Measurements from ENCODE around the gene ARHGAP26. TPM values are rescaled to one million over a fixed set of nuclear protein-coding genes. Genes with fewer than 3 reads are reported as not detected.

ARHGAP26 gene
- total and polyA plus RNA-seq, 4 donors = 1.8 to 16.7 (median 4.1) TPM

DNA sequence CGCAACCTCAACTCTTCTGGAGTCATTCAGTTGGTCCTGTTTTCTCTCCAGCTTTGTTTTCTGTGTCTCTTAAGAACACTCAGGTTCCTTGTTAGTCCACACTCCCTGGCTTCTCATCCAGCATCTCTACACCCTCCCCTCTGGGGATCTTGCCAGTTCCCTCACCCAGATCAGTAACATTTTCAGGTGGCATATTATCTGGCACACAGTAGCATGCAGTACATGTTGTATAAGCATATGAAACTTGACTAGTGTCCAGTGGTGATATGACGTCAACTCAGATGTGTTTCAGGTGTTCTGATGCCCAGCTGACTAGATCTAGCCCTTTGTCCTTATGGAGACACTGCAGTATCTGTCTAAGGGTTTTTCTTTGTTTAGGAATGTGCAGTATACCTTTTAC, 184.3 kb downstream of the ARHGAP26 start:
- WGBS = 96% methylated on average over 2 of the region's 2 CpGs
- no peak overlapping the region for H3K9ac ChIP-seq (ENCODE audit: low read depth in 1 of 2, low read length in 2 of 2)
- DNase-seq (ENCODE audit: low spot score) = no peak
- peaks cover 0 to 2% (median 0%) of the 10 kb centered on the region in 4 donors for H3K36me3 ChIP-seq (ENCODE audit: control insufficient read depth in 4 of 4, insufficient read depth in 3 of 4, low read depth in 1 of 4, low read length in 3 of 4)
- H3K4me1 ChIP-seq (ENCODE audit: control insufficient read depth in 4 of 4, insufficient read depth in 4 of 4, low read length in 3 of 4) = no peaks in the 10 kb centered on the region
- no peaks in the 10 kb centered on the region for H3K27me3 ChIP-seq (ENCODE audit: control insufficient read depth in 4 of 4, insufficient read depth in 4 of 4, low read length in 3 of 4)
- no peaks in the 10 kb centered on the region for H3K9me3 ChIP-seq (ENCODE audit: control insufficient read depth in 4 of 4, low read length in 3 of 4)
- no peak overlapping the region for H3K4me3 ChIP-seq (ENCODE audit: low read depth in 1 of 3, low read length in 3 of 3)
- H3K27ac ChIP-seq (ENCODE audit: low read depth in 1 of 2, low read length in 2 of 2) = no peak overlapping the region
- TF ChIP-seq HNF4G (IDR thresholded peaks at IDR 0.05) (no peak), EGR1 (IDR thresholded peaks at IDR 0.05; ENCODE audit: low read depth in 2 of 2) (no peak), FOXA2 (IDR thresholded peaks at IDR 0.05) (no peak), TAF1 (conservative IDR thresholded peaks at IDR 0.05) (no peak), RXRA (IDR thresholded peaks at IDR 0.05) (no peak), SP1 (IDR thresholded peaks at IDR 0.05) (no peak), NR2F2 (IDR thresholded peaks at IDR 0.05) (no peak), FOXA1 (IDR thresholded peaks at IDR 0.05) (no peak), JUND (IDR thresholded peaks at IDR 0.05) (no peak), RAD21 (IDR thresholded peaks at IDR 0.05) (no peak), HNF4A (conservative IDR thresholded peaks at IDR 0.05) (no peak), GABPA (IDR thresholded peaks at IDR 0.05 in 1 of 2, conservative IDR thresholded peaks at IDR 0.05 in 1 of 2) (no peak), YY1 (IDR thresholded peaks at IDR 0.05) (no peak)
- TF ChIP-seq, protein P1, sequence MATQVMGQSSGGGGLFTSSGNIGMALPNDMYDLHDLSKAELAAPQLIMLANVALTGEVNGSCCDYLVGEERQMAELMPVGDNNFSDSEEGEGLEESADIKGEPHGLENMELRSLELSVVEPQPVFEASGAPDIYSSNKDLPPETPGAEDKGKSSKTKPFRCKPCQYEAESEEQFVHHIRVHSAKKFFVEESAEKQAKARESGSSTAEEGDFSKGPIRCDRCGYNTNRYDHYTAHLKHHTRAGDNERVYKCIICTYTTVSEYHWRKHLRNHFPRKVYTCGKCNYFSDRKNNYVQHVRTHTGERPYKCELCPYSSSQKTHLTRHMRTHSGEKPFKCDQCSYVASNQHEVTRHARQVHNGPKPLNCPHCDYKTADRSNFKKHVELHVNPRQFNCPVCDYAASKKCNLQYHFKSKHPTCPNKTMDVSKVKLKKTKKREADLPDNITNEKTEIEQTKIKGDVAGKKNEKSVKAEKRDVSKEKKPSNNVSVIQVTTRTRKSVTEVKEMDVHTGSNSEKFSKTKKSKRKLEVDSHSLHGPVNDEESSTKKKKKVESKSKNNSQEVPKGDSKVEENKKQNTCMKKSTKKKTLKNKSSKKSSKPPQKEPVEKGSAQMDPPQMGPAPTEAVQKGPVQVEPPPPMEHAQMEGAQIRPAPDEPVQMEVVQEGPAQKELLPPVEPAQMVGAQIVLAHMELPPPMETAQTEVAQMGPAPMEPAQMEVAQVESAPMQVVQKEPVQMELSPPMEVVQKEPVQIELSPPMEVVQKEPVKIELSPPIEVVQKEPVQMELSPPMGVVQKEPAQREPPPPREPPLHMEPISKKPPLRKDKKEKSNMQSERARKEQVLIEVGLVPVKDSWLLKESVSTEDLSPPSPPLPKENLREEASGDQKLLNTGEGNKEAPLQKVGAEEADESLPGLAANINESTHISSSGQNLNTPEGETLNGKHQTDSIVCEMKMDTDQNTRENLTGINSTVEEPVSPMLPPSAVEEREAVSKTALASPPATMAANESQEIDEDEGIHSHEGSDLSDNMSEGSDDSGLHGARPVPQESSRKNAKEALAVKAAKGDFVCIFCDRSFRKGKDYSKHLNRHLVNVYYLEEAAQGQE (IDR thresholded peaks at IDR 0.05) = no peak
- TF ChIP-seq, protein P2, sequence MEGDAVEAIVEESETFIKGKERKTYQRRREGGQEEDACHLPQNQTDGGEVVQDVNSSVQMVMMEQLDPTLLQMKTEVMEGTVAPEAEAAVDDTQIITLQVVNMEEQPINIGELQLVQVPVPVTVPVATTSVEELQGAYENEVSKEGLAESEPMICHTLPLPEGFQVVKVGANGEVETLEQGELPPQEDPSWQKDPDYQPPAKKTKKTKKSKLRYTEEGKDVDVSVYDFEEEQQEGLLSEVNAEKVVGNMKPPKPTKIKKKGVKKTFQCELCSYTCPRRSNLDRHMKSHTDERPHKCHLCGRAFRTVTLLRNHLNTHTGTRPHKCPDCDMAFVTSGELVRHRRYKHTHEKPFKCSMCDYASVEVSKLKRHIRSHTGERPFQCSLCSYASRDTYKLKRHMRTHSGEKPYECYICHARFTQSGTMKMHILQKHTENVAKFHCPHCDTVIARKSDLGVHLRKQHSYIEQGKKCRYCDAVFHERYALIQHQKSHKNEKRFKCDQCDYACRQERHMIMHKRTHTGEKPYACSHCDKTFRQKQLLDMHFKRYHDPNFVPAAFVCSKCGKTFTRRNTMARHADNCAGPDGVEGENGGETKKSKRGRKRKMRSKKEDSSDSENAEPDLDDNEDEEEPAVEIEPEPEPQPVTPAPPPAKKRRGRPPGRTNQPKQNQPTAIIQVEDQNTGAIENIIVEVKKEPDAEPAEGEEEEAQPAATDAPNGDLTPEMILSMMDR (IDR thresholded peaks at IDR 0.05; ENCODE audit: low read depth, low read length, missing input control) = no peak
- TF ChIP-seq, protein P3, sequence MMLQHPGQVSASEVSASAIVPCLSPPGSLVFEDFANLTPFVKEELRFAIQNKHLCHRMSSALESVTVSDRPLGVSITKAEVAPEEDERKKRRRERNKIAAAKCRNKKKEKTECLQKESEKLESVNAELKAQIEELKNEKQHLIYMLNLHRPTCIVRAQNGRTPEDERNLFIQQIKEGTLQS (IDR thresholded peaks at IDR 0.05) = no peak
- TF ChIP-seq, protein P4, sequence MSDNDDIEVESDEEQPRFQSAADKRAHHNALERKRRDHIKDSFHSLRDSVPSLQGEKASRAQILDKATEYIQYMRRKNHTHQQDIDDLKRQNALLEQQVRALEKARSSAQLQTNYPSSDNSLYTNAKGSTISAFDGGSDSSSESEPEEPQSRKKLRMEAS (IDR thresholded peaks at IDR 0.05) = no peak

DNA sequence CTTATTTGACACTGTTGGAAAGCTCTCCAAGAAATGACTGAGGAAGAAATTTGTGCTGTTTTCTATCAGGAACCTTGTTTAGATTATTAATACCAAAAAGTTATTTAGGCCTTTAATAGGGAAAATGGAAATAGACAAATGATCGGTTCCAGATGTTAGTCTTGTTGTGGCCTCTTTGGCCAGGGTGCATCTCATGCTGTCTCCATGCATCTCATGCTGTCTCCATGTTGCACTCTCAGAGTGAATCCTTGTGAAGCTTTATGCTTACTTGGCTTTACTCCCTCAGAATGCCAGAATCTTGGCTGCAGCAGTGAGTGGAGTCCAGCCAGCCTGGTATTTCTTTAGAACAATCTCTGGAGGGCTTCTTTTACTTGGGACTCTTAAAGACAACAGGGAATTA, 185.5 kb downstream of the ARHGAP26 start:
- Histone ChIP-seq H3K4me3 (ENCODE audit: low read depth in 1 of 3, low read length in 3 of 3) (no peak overlapping the region), H3K4me1 (ENCODE audit: control insufficient read depth in 4 of 4, insufficient read depth in 4 of 4, low read length in 3 of 4) (no peaks in the 10 kb centered on the region), H3K9ac (ENCODE audit: low read depth in 1 of 2, low read length in 2 of 2) (no peak overlapping the region), H3K27ac (ENCODE audit: low read depth in 1 of 2, low read length in 2 of 2) (no peak overlapping the region), H3K27me3 (ENCODE audit: control insufficient read depth in 4 of 4, insufficient read depth in 4 of 4, low read length in 3 of 4) (no peaks in the 10 kb centered on the region), H3K36me3 (ENCODE audit: control insufficient read depth in 4 of 4, insufficient read depth in 3 of 4, low read depth in 1 of 4, low read length in 3 of 4) (peaks cover 0 to 2% (median 0%) of the 10 kb centered on the region in 4 donors), H3K9me3 (ENCODE audit: control insufficient read depth in 4 of 4, low read length in 3 of 4) (no peaks in the 10 kb centered on the region)
- TF ChIP-seq NR2F2 (IDR thresholded peaks at IDR 0.05) (peak; percentile 66), YY1 (IDR thresholded peaks at IDR 0.05) (no peak), HNF4G (IDR thresholded peaks at IDR 0.05) (no peak), SP1 (IDR thresholded peaks at IDR 0.05) (peak; percentile 19), RXRA (IDR thresholded peaks at IDR 0.05) (peak in 1 of 2 donors; percentile 14)
- DNase-seq (ENCODE audit: low spot score) = no peak
- 84% methylated on average over 1 of the region's 1 CpG for WGBS

Measured in liver (tissue), 9 donors.